Measurements from ENCODE around the gene ARRDC2.
"Not testable (repeated sequence)": the region's sequence is repeated elsewhere in the genome, so short reads cannot be mapped to it uniquely, and the experiment has no call there.

ARRDC2 gene

DNA sequence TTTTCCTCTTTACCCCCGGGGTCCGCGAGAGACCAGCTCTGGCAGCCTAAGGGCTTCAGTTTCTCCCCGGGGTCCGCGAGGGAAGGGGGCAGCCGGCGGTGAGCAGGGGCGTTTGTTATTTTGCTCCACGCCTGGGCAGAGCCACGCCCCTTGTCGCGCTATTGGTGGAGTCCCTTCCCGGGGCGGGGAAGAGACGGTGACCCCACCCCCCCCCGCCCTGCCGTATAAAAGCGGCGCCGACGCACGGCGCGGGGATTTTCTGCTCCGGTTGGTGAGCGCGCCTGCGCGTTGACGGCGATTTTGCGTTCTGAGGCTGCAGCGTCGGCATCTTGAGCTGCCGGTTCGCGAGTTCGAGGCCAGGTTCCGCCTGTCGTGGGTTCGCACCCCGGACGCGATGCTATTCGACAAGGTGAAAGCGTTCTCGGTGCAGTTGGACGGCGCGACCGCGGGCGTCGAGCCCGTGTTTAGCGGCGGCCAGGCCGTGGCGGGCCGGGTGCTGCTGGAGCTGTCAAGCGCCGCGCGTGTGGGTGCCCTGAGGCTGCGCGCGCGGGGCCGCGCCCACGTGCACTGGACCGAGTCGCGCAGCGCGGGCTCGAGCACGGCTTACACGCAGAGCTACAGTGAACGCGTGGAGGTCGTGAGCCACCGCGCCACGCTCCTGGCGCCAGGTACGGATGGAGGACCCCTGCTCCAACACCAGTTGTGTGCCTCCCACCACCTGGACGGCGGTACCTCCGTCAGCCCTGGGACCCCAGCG lies at the start of gene ARRDC2:
ARRDC2 (plus strand) TSS at position 254 of the 757 bp plus-strand sequence; CDS start at position 395, 141 bp downstream.
- peak; percentile 72 to 86 (median 75) for DNase-seq (ENCODE audit: low read depth in 3 of 3, low spot score in 1 of 3)

DNA sequence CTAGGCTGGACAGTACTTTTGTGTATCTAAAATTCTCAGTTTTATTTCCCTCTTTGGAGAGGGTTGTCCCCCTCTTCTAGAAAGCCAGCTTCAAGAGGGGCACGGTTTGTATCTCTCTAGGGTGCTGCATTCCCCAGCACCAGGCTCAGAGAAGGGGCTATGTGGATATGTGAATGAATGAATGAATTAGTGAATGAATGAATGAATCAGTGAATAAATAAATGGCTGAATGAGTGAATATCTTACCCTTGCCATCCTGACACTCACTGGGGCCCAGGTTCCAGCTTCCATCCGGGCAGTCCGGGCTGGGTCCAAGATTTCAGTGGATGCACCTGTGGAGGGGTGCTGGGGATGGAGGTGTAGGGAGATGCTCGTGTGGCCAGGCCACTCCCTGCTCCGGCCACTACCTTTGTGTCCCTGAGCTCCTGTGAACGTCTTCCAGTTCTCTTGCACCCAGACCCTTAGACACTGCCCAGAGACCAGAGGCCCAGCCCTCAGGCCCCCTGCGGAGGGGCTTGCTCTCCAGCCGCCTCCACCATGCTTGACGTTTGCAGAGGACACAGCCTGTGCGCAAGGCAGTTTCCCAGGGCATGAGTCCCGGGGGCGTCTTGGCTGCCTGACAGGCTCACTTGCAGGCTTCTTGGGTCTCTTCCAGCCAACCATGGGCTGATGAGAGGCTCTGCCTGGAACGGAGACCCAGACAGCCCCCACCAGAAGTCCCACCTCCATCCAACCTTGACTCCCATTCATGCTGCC lies 43.9 kb upstream of the ARRDC2 start:
- DNase-seq (ENCODE audit: low read depth in 3 of 3, low spot score in 1 of 3): no peak

DNA sequence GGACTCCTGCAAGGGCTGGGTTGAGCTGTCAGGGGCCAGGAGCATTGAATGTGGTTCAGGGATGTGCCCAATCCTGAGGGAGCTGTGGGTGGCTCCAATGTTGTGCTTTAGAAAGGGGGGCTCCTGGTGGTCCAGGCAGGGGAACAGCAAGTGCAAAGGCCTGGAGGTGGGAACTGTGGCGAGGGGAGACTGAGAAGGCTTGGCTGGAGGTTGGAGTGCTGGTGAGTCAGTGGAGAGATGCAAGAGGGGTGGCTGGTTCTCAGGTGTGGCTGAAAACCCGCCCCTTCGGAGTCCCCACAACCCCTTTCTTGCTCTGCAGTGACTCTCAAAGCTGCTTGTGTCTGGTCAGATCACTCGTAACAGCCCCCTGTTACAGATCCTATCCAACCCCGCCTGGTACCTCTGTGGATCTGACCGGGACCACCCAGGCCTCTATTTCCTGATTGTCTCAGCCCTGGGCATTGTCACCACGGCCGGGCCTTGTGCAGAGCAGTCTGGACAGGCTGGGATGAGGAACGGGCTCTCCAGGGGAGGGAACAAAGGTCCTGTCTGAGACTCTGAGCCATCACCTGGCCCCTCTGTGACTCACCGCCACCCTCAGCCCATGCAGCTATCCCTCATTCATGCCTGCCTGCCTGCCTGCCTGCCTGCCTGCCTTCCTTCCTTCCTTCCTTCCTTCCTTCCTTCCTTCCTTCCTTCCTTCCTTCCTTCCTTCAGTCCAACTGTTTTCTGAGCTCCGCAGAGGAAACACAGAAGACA lies 42.4 kb upstream of the ARRDC2 start:
- no peak for DNase-seq (ENCODE audit: low read depth in 3 of 3, low spot score in 1 of 3)

DNA sequence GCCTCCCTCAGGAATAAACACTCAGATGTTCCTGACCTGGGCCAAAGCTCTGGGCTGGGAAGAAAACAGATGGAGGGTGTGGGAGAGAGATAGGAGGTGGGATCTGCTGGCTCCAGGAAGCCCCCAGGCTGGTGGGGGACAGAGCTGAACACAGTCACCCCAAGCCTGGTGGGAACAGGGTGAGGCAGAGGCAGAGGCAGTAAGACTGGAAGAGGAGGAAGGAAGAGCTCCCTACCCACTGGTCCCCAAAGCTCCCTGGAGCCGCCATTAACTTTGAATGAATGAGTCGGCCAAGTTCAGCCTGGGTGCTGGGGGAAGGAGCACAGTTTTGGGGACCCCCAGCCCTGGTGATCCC lies 41.9 kb upstream of the ARRDC2 start:
- DNase-seq (ENCODE audit: low read depth in 3 of 3, low spot score in 1 of 3): no peak

- no peak for DNase-seq (ENCODE audit: low read depth in 3 of 3, low spot score in 1 of 3)
These were observed 41.3 kb upstream of the ARRDC2 start, which contains the start of gene KCNN1 for GRCh38 chr19:17966550-17967256. Gene KCNN1, plus strand, starts transcription at chr19:17967107. Its CDS starts 6,782 bp downstream, at chr19:17973889.

GRCh38 chr19:17967257-17968051 lies 40.5 kb upstream of the ARRDC2 start:
- DNase-seq (ENCODE audit: low read depth in 3 of 3, low spot score in 1 of 3): no peak

- DNase-seq (ENCODE audit: low read depth in 3 of 3, low spot score in 1 of 3): no peak
These were observed 39.6 kb upstream of the ARRDC2 start for GRCh38 chr19:17968362-17968761.

DNA sequence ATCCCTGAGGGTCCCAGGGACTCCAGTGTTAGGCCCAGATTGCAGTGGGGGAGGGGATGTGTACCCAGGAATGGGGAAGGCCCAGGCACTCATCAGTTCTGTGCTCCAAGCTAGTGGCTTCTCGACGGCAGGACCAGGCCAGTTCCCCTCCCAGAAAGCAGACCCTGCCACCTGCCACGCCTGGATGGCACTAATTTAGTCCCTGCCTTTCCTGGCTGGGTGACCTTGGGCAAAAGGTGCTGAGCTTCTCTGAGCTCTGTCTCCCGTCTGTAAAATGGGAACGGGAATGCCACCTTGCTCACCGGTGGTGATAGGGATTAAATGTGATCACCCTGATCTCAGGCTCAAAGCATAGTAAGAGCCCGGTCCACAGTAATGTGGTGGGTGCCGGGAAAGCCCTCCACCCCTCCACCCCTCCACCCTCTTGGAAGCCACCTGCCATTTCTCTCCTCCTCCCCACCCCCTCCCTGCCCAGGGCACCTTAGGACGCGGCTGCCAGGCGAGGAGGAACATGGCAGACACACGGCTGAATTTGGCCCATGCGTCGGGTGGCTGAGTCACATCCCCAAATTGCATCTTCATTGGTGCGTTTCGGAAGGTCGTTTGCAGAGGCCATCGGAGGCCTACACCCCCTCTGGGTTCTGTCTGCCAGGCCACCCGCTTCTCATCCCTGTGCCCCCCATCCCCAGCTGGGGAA lies 38.7 kb upstream of the ARRDC2 start:
- no peak for DNase-seq (ENCODE audit: low read depth in 3 of 3, low spot score in 1 of 3)

DNA sequence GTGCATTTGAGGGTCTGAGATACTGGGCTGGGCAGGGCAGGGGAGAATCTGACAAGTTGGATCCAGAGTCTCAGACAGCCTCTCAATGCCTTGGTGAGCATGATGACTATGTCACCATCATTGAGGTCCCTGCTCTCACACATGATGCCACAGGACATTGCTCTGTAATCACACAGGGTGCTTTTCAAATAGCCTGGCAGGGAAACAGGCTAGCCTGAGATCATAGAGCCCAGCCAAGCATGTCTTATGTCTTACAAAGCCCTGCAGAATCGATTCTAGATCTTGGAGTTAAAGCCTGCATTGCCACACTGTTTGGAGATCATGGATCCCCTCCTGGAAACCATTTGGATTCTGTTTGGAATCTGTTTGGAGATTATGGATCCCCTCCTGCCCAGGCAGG lies 35.7 kb upstream of the ARRDC2 start:
- no peak for DNase-seq (ENCODE audit: low read depth in 3 of 3, low spot score in 1 of 3)

GRCh38 chr19:17973759-17974158 lies 34.2 kb upstream of the ARRDC2 start:
- DNase-seq (ENCODE audit: low read depth in 3 of 3, low spot score in 1 of 3): no peak

DNA sequence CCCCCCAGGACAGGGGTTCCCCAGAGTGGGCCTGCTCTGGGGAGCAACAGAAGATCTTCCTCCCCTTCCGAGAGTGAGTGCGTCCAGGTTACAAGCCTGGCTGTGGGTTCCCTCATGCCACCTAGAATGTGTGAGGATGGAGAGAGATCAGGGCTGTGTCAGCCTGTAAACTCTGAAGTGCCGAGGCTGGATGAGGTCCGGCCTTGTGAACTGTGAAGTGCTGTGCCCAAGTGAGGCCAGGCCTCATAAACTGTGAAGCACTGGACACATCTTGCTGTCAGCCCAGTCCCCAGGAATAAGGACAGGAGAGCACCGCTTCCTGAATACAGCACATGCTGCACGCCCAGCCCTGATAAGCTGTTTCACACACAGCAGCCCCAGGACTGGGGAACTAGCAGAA lies 33.4 kb upstream of the ARRDC2 start:
- no peak for DNase-seq (ENCODE audit: low read depth in 3 of 3, low spot score in 1 of 3)

DNA sequence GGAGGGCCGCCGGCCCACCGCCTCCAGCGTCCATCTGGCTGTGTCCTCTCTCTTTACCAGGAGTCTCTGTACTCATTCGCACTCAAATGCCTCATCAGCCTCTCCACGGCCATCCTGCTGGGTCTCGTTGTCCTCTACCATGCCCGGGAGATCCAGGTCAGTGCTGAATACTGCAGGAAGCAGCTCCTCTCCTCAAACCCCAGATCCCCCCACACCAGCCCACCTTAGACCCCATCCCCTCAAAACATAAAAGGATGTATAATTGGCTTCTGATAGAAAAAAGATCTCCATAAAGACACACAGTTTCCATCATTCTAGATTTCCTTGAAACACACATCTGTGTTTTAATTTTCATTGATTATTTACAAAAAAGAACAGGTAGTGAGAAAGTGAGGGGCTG lies 32.9 kb upstream of the ARRDC2 start:
- no peak for DNase-seq (ENCODE audit: low read depth in 3 of 3, low spot score in 1 of 3)

- no peak for DNase-seq (ENCODE audit: low read depth in 3 of 3, low spot score in 1 of 3)
These were observed 30.9 kb upstream of the ARRDC2 start for GRCh38 chr19:17977021-17977420.

- no peak for DNase-seq (ENCODE audit: low read depth in 3 of 3, low spot score in 1 of 3)
These were observed 30.5 kb upstream of the ARRDC2 start for GRCh38 chr19:17977488-17977887.

DNA sequence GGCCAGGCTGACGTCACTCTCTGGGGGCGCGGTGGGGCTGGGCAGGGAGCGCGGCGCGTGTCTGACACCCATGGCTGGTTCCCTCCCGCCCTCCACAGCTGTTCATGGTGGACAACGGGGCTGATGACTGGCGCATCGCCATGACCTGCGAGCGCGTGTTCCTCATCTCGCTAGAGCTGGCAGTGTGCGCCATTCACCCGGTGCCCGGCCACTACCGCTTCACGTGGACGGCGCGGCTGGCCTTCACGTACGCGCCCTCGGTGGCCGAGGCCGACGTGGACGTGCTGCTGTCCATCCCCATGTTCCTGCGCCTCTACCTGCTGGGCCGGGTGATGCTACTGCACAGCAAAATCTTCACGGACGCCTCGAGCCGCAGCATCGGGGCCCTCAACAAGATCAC lies 26.4 kb upstream of the ARRDC2 start:
- DNase-seq (ENCODE audit: low read depth in 3 of 3, low spot score in 1 of 3): no peak

- no peak for DNase-seq (ENCODE audit: low read depth in 3 of 3, low spot score in 1 of 3)
These were observed 25.5 kb upstream of the ARRDC2 start for GRCh38 chr19:17982430-17982829.

- DNase-seq (ENCODE audit: low read depth in 3 of 3, low spot score in 1 of 3): no peak
These were observed 22.7 kb upstream of the ARRDC2 start for GRCh38 chr19:17985037-17985818.

DNA sequence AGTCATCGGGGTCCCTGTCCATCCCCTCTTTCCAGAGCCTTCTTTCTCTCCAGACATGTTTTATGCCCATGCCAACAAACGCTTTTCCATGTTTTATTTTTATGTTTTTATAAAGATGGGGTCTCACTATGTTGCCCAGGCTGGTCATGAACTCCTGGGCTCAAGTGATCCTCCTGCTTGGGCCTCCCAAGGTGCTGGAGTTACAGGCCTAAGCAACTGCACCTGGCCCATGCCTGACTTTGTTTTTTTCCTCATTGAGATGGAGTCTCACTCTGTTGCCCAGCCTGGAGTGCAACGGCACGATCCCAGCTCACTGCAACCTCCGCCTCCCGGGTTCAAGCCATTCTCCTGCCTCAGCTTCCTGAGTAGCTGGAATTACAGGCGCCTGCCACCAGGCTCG lies 21.4 kb upstream of the ARRDC2 start:
- not testable (repeated sequence) for DNase-seq (ENCODE audit: low read depth in 3 of 3, low spot score in 1 of 3)

GRCh38 chr19:17988161-17988560 lies 19.8 kb upstream of the ARRDC2 start:
- no peak for DNase-seq (ENCODE audit: low read depth in 3 of 3, low spot score in 1 of 3)
